HG03108 (cell line): ENCODE results near the gene GP1BA.
A peak's percentile ranks its signal among the peaks of the same experiment; 100 is the strongest.
"Not testable (repeated sequence)": the region's sequence is repeated elsewhere in the genome, so short reads cannot be mapped to it uniquely, and the experiment has no call there.

Experiments used
- ATAC-seq: cut with Tn5 transposase; IDR thresholded peaks from one replicate; pipeline ENCODE4 v1.9.1; 2021; ENCODE audit warnings: moderate library complexity; ENCODE audit not compliant: unreplicated experiment

Gene GP1BA

DNA sequence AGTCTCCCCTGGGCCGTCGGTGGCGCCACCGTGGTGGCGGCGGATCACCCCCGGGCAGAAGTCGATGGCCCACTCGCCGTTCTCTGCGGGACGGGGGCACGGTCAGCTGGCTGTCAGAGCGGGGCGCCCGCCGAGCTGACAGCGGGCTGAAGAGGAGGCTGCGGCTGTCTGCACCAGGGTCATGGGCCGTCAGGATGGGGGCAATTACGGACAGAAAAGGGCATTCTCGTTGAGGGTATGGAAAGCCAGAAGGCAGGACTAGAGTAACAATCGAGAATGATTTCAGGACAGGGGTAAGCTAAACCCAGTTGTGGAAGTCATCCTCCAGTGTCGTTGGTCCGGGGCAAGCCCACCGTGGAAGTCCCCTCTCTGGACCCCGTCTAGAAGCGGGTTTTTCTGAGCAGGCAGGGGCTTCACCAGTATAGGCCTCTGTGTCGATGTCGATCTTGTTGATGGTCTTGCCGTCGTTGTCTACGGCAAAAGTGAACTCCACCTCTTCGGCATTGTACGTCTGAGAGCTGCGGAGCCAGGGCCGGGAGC lies 30.9 kb upstream of the GP1BA start:
- ATAC-seq, result no peak

DNA sequence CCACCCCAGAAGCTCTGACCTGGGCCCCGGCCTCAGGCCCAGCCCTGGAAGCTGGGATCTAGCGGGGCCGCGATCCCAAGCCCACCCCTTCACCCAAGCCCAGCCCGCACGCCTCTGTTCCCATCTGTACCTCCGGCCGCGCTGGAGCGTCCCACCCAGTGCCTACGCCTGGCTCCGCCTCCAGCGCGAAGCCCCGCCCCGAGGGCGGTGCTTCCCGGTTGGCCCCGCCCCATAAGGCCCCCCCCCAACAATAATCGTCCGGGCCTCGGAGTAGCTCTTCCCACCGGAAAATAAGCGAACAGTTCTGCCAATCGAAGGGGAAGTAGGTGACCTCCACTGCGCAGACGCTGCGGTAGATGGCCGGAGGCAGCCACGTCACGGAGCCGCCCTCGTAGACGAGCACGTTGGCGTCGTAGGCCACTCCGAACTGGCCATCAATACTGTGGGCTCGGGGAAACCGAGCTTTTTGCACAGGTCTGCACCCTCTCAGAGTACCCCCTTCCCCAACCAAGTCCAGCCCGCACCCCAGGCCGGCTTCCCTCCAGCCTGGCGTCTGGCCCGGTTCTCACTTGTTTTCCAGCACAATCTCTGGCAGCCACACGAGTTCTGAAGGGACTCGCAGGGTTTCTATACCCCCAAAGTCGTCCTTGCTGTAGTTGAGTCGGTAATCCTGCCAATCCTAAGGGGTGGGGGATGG lies 30.3 kb upstream of the GP1BA start:
- no peak for ATAC-seq

- ATAC-seq, result no peak
These were observed 29.5 kb upstream of the GP1BA start for GRCh38 chr17:4902540-4902939.

GRCh38 chr17:4903051-4903818 lies 28.8 kb upstream of the GP1BA start, which contains the start of gene CHRNE:
TSS of gene CHRNE (minus strand) at chr17:4903098. CDS start at chr17:4903063, 35 bp downstream.
- no peak for ATAC-seq

DNA sequence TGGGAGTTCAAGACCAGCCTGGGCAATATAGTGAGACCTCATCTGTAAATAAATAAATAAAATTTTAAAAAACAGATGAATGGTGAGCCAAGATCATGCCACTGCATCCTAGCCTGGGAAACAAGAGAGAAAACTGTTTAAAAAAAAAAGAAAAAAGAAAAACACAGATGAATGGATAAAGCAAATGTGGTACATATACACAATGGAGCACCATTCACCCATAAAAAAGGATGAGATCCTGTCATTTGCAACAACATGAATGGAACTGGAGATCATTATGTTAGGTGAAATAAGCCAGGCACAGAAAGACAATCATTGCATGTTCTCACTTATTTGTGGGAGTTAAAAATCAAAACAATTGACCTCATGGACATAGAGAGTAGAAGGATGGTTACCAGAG lies 25.4 kb upstream of the GP1BA start:
- not testable (repeated sequence) for ATAC-seq

DNA sequence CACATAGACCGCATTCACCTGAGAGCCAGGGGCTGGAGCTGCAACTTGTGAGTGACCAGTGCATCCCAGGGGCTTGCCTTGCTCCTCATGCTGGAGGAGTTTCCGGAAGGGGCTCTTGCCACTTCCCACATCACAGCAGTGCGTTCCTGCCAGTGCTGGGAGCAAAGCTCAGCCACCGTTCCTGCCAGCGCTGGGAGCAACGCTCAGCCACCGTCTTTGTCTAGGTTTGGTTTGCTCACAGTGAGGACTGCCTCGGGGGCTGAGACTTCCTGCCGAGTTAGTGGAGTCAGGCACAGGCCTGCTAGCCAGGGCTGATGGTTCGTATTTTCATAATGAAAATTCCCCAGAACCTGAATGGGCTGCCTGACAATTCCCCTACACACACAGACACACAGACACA lies 23.8 kb upstream of the GP1BA start:
- ATAC-seq, result no peak

DNA sequence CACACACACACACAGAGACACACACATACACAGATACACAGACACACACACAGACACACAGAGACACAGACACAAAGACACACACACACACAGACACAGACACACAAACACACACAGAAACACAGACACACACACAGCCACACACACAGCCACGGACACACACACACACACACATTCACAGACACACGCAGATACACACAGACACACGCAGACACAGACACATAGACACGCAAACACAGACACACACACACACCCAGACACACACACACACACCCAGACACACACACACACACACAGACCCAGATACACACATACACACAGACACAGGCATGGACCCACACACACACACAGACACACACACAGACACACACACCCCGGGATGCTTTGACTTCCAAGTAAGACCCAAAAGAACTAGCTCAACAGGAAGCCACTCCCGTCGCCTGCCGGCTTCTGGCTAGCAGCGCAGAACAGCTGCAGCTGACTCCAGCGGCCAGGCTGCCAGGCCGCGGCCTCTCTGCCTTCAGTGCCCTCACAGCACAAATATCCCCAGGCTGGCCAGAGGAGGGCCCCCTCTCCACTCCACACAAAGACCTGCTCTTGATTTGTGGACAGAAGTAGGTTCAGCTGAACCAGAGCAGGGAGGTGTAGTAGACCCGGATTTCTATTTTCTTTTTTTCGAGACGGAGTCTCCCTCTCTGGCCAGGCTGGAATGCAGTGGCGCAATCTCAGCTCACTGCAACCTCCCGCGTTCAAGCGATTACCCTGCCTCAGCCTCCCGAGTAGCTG lies 23.2 kb upstream of the GP1BA start:
- ATAC-seq, result peak; percentile 77

- no peak for ATAC-seq
These were observed 18.1 kb upstream of the GP1BA start for GRCh38 chr17:4913994-4914393.

DNA sequence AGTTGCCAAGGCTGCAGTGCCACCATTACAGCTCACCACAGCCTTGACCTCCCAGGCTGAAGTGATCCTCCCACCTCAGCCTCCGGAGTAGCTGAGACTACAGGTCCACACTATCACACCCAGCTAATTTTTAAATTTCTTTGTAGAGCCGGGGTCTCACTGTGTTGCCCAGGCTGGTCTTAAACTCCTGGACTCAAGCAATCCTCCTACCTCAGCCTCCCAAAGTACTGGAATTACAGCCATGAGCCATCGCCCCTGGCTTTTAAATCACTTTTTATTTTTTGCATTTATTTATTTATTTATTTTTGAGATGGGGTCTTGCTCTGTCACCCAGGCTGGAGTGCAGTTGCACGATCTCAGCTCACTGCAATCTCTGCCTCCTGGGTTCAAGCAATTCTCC lies 17.5 kb upstream of the GP1BA start:
- ATAC-seq, result not testable (repeated sequence)

DNA sequence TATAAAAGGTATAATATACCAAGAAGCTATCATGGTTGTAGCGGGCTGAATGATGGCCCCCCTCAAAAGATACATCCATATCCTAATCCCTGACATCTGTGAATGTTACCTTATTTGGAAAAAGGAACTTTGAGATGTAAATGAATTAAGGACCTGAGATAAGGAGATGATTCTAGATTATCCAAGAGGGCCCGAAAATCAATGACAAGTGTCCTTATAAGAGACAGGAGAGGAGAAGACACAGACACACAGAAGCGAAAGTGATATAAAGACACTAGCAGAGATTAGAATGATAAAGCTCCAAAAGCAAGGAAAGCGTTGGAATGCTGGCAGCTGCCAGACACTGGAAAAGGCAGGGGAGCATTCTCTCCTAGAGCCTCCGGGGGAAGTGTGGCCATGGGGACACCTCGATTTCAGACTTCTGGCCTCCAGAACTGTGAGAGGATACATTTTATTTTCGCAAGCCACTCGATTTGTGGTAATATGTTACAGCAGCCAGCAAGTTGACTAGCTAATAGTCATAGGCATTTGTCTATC lies 12.5 kb upstream of the GP1BA start:
- no peak for ATAC-seq

DNA sequence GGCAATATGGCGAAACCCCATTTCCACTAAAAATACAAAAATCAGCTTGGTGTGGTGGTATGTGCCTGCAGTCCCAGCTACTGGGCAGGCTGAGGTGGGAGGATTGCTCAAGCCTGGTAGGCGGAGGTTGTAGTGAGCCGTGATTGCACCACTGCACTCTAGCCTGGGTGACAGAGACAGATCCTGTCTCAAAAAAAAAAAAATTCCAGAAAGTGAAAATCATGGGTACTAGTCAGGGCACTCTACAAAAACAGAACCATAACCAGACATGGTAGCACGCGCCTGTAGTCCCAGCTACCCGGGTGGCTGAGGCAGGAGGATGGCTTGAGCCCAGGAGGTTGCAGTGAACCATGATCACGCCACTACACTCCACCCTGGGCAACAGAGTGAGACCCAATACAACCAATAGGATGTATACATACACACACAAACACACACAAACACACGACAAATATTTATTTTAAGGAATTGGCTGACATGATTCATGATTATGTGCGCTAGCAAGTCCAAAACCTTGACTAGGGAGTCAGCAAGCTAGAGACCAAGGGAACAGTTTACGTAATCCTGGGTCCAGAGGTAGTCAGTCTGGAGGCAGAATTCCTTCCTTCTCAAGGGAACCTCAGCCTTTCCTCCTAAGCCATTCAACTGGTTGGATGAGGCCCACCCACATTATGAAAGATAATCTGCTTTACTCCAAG lies 11.6 kb upstream of the GP1BA start:
- ATAC-seq, result no peak

- ATAC-seq, result no peak
These were observed 10.8 kb upstream of the GP1BA start for GRCh38 chr17:4921320-4921719.

- ATAC-seq, result not testable (repeated sequence)
These were observed 5.3 kb upstream of the GP1BA start for GRCh38 chr17:4926577-4927335.

DNA sequence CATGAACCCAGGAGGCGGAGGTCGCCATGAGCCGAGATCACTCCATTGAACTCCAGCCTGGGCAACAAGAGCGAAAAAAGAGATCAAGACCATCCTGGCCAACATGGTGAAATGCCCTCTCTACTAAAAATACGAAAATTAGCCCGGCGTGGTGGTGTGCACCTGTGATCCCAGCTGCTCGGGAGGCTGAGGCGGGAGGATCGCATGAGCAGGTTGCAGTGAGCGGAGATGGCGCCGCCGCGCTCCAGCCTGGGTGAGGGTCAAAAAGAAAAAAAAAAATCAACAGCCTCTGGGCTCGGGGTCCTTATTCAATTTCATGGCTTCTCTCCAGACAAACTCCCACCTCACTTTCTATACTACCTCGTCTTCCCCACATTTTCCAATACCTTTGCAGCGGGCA lies 3.2 kb upstream of the GP1BA start:
- ATAC-seq, result no peak

GRCh38 chr17:4932756-4933155 lies 679 bp downstream of the GP1BA start:
- ATAC-seq, result no peak

DNA sequence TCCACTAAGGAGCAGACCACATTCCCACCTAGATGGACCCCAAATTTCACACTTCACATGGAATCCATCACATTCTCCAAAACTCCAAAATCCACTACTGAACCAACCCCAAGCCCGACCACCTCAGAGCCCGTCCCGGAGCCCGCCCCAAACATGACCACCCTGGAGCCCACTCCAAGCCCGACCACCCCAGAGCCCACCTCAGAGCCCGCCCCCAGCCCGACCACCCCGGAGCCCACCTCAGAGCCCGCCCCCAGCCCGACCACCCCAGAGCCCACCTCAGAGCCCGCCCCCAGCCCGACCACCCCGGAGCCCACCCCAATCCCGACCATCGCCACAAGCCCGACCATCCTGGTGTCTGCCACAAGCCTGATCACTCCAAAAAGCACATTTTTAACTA lies 1.6 kb downstream of the GP1BA start:
- ATAC-seq, result no peak

DNA sequence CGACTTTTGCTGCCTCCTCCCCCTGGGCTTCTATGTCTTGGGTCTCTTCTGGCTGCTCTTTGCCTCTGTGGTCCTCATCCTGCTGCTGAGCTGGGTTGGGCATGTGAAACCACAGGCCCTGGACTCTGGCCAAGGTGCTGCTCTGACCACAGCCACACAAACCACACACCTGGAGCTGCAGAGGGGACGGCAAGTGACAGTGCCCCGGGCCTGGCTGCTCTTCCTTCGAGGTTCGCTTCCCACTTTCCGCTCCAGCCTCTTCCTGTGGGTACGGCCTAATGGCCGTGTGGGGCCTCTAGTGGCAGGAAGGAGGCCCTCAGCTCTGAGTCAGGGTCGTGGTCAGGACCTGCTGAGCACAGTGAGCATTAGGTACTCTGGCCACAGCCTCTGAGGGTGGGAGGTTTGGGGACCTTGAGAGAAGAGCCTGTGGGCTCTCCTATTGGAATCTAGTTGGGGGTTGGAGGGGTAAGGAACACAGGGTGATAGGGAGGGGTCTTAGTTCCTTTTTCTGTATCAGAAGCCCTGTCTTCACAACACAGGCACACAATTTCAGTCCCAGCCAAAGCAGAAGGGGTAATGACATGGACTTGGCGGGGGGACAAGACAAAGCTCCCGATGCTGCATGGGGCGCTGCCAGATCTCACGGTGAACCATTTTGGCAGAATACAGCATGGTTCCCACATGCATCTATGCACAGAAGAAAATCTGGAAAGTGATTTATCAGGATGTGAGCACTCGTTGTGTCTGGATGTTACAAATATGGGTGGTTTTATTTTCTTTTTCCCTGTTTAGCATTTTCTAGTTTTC lies 2.3 kb downstream of the GP1BA start:
- ATAC-seq, result no peak

- ATAC-seq, result no peak
These were observed 3.6 kb downstream of the GP1BA start for GRCh38 chr17:4935650-4936049.

- ATAC-seq, result no peak
These were observed 4.4 kb downstream of the GP1BA start for GRCh38 chr17:4936436-4936835.
